ENCODE results near the gene TTLL3.

- TF ChIP-seq REST (IDR thresholded peaks at IDR 0.05; ENCODE audit: insufficient read depth in 1 of 2, low read depth in 2 of 2, low read length in 1 of 2) (no peak), CTCF (IDR thresholded peaks at IDR 0.05) (no peak)
These were observed 30.2 kb upstream of the TTLL3 start for GRCh38 chr3:9779721-9780457.
